Muscle layer of duodenum (tissue), 2 donors: ENCODE measurements around the gene BOLA3.
"Not testable (repeated sequence)": the region's sequence is repeated elsewhere in the genome, so short reads cannot be mapped to it uniquely, and the experiment has no call there.

Source experiments
- H3K27ac ChIP-seq: one replicate; pipeline ENCODE4 v1.7.0; 2013; ENCODE audit warnings: mild to moderate bottlenecking, low read length
- H3K27me3 ChIP-seq: one replicate; pipeline ENCODE4 v1.7.0; 2013; ENCODE audit warnings: low read depth, mild to moderate bottlenecking, control low read depth, low read length
- H3K36me3 ChIP-seq, 2 donors: one replicate each; pipeline ENCODE4 v1.7.0; 2013; ENCODE audit warnings: low read length in 2 of 2, control low read depth in 1 of 2, mild to moderate bottlenecking in 1 of 2; ENCODE audit not compliant: insufficient read depth in 2 of 2, control insufficient read depth in 1 of 2
- H3K4me1 ChIP-seq, 2 donors: one replicate each; pipeline ENCODE4 v1.7.0; 2013; ENCODE audit warnings: low read length in 2 of 2, mild to moderate bottlenecking in 2 of 2, control low read depth in 1 of 2, moderate library complexity in 1 of 2; ENCODE audit not compliant: insufficient read depth in 2 of 2, control insufficient read depth in 1 of 2
- H3K4me3 ChIP-seq, 2 donors: one replicate each; pipeline ENCODE4 v1.7.0; 2013; ENCODE audit warnings: low read length in 2 of 2, low read depth in 1 of 2, mild to moderate bottlenecking in 1 of 2
- H3K9me3 ChIP-seq, 2 donors: one replicate each; pipeline ENCODE4 v1.7.0; 2013; ENCODE audit warnings: low read length in 2 of 2, control low read depth in 1 of 2, mild to moderate bottlenecking in 1 of 2; ENCODE audit not compliant: control insufficient read depth in 1 of 2
- donor health status: healthy.

The BOLA3 gene

GRCh38 chr2:74146929-74147726 is 584 bp downstream of the BOLA3 start:
- Histone ChIP-seq H3K27me3 (no peaks in the 10 kb centered on the region), H3K4me3 (peak overlapping the region; percentile 84 to 86), H3K9me3 (no peaks in the 10 kb centered on the region), H3K27ac (peak overlapping the region; percentile 52), H3K4me1 (peaks cover 7 to 20% of the 10 kb centered on the region in 2 donors), H3K36me3 (peaks cover 11 to 26% of the 10 kb centered on the region in 2 donors)

GRCh38 chr2:74142340-74142739 is 5.4 kb downstream of the BOLA3 start:
- peaks cover 19 to 25% of the 10 kb centered on the region in 2 donors for H3K36me3 ChIP-seq
- no peak overlapping the region for H3K4me3 ChIP-seq
- no peaks in the 10 kb centered on the region for H3K9me3 ChIP-seq
- no peaks in the 10 kb centered on the region for H3K27me3 ChIP-seq
- H3K27ac ChIP-seq, result no peak overlapping the region
- peaks cover 7 to 12% of the 10 kb centered on the region in 2 donors for H3K4me1 ChIP-seq

DNA sequence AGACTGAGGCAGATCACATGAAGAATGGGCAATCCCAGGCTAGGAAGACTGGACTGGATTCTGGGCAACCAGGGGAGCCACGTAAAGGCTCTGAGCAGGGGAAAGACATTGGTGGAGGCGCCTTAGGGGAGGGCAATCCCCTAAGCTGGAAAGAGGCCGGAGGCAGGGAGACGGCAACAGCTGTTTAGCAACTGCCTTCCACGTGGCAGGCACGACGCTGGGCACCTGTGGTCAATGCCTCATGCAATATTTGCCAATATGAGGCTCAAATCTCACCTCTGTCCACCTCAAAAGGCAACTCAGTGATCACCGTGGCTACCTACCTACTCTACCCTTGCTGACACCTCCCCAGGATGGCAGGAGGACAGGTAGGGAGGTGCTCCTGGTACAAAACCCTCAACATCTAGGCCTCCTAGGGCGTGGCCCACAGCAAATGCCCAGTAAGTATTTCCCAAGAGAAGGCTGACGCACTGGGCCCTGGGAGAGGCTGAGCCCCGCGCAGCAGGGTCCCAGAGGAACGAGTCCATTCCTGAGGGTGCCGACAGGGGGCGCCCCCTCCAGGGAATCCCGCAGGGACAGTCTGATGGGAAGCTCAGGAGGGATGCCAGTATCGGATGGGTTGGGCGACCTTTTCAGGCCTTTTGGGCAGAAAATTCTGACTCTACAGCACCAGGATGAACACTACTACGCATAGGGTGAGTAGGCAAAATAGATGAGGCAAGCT is 8.9 kb downstream of the BOLA3 start:
- H3K27me3 ChIP-seq, result no peaks in the 10 kb centered on the region
- no peaks in the 10 kb centered on the region for H3K9me3 ChIP-seq
- H3K4me3 ChIP-seq, result no peak overlapping the region
- no peaks in the 10 kb centered on the region for H3K4me1 ChIP-seq
- peaks cover 25 to 34% of the 10 kb centered on the region in 2 donors for H3K36me3 ChIP-seq
- H3K27ac ChIP-seq, result no peak overlapping the region

GRCh38 chr2:74137651-74138599 is 9.8 kb downstream of the BOLA3 start:
- no peaks in the 10 kb centered on the region for H3K27me3 ChIP-seq
- H3K36me3 ChIP-seq, result peaks cover 28 to 38% of the 10 kb centered on the region in 2 donors
- H3K4me1 ChIP-seq, result no peaks in the 10 kb centered on the region
- no peak overlapping the region for H3K4me3 ChIP-seq
- no peak overlapping the region for H3K27ac ChIP-seq
- H3K9me3 ChIP-seq, result peaks cover 0 to 6% of the 10 kb centered on the region in 2 donors

GRCh38 chr2:74131901-74132300 is 15.8 kb downstream of the BOLA3 start:
- Histone ChIP-seq H3K4me1 (no peaks in the 10 kb centered on the region), H3K27ac (no peak overlapping the region), H3K27me3 (no peaks in the 10 kb centered on the region), H3K9me3 (peaks cover 0 to 6% of the 10 kb centered on the region in 2 donors), H3K36me3 (peaks cover 13 to 18% of the 10 kb centered on the region in 2 donors), H3K4me3 (no peak overlapping the region)

DNA sequence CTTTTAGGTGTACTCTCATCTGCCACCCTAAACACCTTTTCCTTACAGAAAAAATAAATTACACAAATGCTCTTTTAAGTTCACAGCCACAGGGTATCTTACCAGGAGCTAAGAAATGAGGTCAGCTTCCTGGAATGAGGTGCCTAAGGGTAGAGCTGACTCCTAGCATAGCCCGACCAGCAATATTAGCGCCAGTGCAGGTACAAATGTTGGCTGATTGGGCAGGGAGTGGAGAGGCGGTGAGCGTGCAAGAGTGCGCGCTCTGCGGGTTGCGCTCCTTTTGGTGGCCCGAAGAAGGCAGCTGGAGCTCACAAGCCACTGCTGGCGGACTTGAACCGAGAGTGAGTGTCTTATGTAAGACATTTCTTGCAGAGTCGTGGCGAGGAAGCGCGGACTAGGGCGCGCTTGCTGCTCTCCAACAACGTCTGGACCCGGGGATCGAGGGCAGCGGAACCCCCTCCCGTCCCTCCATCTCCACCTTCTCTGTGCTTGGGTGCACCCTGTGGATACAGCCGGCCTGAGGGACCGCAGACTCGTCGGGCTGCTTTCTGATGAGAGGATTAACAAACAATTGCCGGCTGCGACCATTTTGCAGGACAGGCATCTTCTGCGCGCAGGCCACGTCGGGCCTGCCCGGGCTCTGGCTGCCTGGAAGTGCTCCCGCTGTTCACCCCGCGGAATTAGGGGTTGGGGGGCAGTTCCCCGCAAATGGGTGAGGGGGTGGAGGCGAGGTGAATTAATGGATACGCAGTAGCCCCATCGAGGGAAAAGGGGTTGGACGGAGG is 17.3 kb downstream of the BOLA3 start:
- no peak overlapping the region for H3K27ac ChIP-seq
- H3K9me3 ChIP-seq, result peaks cover 0 to 6% of the 10 kb centered on the region in 2 donors
- H3K4me3 ChIP-seq, result no peak overlapping the region
- H3K4me1 ChIP-seq, result no peaks in the 10 kb centered on the region
- peaks cover 13 to 18% of the 10 kb centered on the region in 2 donors for H3K36me3 ChIP-seq
- H3K27me3 ChIP-seq, result no peaks in the 10 kb centered on the region

DNA sequence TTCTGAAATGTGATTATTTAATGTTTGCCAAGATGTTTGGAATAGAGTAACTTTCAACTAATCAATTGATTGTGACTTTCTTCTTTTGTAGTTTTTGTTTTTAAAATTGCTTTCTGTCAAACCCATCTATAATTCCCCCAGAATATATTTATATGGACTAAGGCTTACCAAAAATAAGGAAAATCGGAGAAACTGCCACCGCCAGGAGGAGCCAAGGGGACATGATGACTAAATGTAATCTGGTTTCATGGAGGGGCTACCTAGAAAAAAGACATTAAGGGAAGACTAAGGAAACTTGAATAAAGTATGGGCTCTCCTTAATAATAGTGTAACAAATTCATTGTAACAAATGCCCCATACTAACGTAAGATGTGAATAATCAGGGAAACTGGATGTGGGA is 19.5 kb downstream of the BOLA3 start:
- H3K27ac ChIP-seq, result no peak overlapping the region
- peaks cover 0 to 2% of the 10 kb centered on the region in 2 donors for H3K9me3 ChIP-seq
- no peaks in the 10 kb centered on the region for H3K4me1 ChIP-seq
- no peaks in the 10 kb centered on the region for H3K27me3 ChIP-seq
- peaks cover 0 to under 1% of the 10 kb centered on the region in 2 donors for H3K36me3 ChIP-seq
- H3K4me3 ChIP-seq, result no peak overlapping the region

GRCh38 chr2:74123955-74124354 is 23.8 kb downstream of the BOLA3 start:
- H3K27me3 ChIP-seq, H3K9me3 ChIP-seq, H3K4me3 ChIP-seq, H3K27ac ChIP-seq, H3K36me3 ChIP-seq, H3K4me1 ChIP-seq: not testable (repeated sequence)

GRCh38 chr2:74121846-74122245 is 25.9 kb downstream of the BOLA3 start:
- H3K4me3 ChIP-seq, H3K9me3 ChIP-seq, H3K27me3 ChIP-seq, H3K4me1 ChIP-seq, H3K36me3 ChIP-seq, H3K27ac ChIP-seq: not testable (repeated sequence)

- Histone ChIP-seq H3K9me3 (peaks cover 3 to 6% of the 10 kb centered on the region in 2 donors), H3K36me3 (no peaks in the 10 kb centered on the region), H3K4me1 (no peaks in the 10 kb centered on the region), H3K27ac (peak overlapping the region; percentile 23), H3K27me3 (no peaks in the 10 kb centered on the region), H3K4me3 (peak overlapping the region; percentile 68 to 77)
Measured at GRCh38 chr2:74119912-74120825, 27.5 kb downstream of the BOLA3 start.
